LNCAP (cell line): Measurements from ENCODE around the gene PTPRF.

ENCODE experiments used
- TF ChIP-seq, protein P1 (sequence below): fragments of 450-650 bp; IDR thresholded peaks from 2 replicates; pipeline ENCODE4 v1.5.1; 2017; ENCODE audit warnings: mild to moderate bottlenecking

Gene PTPRF

GRCh38 chr1:43560286-43560685, 29.6 kb downstream of the PTPRF start:
- TF ChIP-seq, protein P1, sequence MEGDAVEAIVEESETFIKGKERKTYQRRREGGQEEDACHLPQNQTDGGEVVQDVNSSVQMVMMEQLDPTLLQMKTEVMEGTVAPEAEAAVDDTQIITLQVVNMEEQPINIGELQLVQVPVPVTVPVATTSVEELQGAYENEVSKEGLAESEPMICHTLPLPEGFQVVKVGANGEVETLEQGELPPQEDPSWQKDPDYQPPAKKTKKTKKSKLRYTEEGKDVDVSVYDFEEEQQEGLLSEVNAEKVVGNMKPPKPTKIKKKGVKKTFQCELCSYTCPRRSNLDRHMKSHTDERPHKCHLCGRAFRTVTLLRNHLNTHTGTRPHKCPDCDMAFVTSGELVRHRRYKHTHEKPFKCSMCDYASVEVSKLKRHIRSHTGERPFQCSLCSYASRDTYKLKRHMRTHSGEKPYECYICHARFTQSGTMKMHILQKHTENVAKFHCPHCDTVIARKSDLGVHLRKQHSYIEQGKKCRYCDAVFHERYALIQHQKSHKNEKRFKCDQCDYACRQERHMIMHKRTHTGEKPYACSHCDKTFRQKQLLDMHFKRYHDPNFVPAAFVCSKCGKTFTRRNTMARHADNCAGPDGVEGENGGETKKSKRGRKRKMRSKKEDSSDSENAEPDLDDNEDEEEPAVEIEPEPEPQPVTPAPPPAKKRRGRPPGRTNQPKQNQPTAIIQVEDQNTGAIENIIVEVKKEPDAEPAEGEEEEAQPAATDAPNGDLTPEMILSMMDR, result no peak

DNA sequence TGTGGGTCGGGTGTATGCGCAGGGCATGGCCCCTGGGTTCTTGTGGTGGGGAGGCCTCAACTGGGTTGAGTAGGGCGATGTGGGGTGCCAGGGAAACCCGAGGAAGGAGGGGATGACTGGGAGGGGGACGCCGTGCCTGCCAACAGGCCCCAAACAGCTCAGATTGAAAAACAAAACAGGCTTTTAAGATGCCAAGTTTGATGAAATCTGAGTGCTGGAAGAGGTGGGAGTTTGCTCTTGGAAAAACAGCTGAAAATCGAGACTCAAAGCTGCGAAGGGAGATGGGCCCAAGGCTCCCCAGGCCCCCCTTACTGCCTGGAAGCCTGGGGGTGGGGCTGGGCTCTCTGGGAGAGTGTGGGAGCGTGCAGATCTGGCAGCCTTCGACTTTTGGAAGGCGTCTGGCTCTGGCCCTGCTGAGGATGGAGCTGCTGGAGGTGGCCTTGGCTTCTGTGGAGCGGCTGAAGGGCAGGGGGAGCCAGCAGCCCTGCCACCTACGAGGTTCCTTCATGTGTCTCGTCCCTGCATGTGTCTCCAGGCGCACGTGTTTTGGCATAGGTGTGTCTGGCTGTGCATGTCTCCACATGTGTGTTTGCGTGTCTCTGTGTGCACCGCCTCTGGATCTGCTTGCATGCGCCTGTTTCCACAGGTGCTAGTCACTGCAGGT, 33.3 kb downstream of the PTPRF start:
- TF ChIP-seq, protein P1, result no peak

- TF ChIP-seq, protein P1, result no peak
These were observed 34.1 kb downstream of the PTPRF start for GRCh38 chr1:43564551-43565348.

- TF ChIP-seq, protein P1, result no peak
These were observed 35.1 kb downstream of the PTPRF start for GRCh38 chr1:43565600-43566360.

DNA sequence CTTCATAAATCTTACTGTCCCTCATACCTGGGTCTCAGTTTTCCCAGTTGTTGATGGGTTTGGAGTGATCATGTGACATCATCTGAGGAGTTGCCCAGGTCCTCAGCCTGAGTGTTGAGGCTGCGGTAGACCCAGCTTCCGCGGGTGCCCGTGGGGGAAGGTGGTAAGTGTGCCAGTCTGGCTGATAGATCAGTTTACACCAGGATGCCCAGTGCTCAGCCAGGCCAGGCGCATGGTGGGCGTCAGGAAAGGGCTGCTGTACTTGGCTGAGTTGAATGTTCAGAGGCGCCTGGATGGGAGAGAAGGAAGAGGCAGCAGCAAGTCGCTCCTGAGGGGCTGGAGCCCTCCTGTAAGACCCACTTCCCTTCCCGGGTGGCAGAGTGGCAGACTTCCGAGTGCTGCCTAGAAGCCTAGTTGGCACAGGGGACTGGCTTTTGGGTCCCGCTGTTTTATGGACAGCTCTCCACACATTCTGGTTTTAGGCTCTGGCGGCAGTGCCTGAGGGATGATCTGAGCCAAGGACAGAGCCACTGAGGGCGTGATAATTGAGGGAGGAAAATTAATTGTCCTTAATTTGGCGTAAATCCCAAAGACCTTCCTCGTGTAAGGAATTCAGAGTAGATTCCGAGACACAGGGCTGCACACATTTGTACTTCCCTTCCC, 35.8 kb downstream of the PTPRF start:
- TF ChIP-seq, protein P1, result no peak

GRCh38 chr1:43569175-43569574, 38.5 kb downstream of the PTPRF start:
- TF ChIP-seq, protein P1, result no peak

DNA sequence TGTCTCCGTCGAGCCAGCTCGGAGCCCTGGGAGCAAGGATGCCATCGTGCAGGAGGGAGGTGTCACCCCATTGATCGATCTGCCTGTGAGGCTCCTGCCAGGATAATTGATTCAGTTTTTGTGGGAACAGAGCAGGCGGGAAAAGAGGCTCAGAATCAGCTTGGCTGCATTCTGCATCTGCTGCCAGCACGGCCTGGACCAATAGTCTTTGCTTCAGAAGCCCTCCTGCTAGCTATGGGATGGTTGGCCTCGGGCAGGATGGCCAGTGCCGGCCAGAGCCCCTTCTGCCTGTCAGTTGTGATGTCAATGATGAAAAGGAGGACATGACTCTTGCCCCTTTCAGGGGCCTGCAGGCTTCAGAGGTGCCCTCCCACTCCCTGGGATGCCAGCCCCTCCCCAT, 39.6 kb downstream of the PTPRF start:
- TF ChIP-seq, protein P1, result no peak
